ENCODE data around the gene GCH1.

Gene GCH1

DNA sequence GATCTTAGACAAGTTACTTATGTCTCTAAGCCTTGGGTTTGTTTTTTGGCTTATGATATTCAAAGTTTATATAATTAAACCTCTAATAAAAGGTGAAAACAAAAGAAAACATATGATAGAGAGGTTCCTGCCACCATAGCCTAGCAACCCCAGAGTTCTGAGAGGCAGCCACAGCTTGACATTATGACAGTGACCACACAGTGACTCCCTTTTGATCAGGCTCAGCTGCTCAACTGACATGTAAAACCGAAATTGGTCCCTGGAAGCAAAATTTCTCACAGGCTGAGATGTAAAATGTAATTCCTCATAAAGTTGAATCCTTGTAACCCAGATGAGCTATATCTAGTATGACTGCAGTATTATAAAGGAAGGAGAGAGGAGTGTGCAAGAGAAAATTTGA lies 108.5 kb downstream of the GCH1 start:
- DNase-seq = peak; percentile 3

DNA sequence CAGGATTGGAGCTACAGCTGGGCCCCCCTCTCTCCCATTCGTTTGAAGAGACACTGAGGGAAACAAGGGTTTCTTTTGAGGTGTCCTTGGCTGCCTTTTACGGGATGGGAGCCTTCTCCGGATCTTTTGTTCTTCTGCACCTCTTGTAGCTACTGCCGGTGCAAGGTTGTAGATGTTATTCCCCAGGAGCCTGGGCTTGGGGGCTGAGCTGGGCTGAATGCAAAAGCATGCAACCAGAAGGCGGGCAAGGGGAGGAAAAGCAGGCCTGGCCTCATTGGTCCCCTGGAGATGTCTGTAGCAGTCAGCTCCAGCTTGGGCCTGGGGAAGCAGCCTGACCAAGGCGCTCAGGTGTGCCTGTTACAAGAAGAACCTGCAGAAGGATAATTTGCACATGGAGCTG lies 110.3 kb downstream of the GCH1 start:
- DNase-seq = peak; percentile 42

All from islet precursor cell (in vitro differentiated cells).